Hepatocyte (in vitro differentiated cells): ENCODE data around the gene TCF19. TPM values are rescaled to one million over a fixed set of nuclear protein-coding genes. Genes with fewer than 3 reads are reported as not detected.
A peak's percentile ranks its signal among the peaks of the same experiment; 100 is the strongest.

Experiments
- DNase-seq: peaks from one replicate; pipeline ENCODE4 v3.0.0-alpha.2; 2016; ENCODE audit warnings: low spot score
- H2AFZ ChIP-seq: fragments of 200-600 bp; sonication (generic); 2 replicates; pipeline ENCODE4 v1.6.0; 2016; ENCODE audit warnings: antibody characterized with exemption, mild to moderate bottlenecking
- H3K27ac ChIP-seq: fragments of 200-600 bp; sonication (generic); 2 replicates; pipeline ENCODE4 v1.5.1; 2016; ENCODE audit warnings: mild to moderate bottlenecking
- H3K27me3 ChIP-seq: fragments of 200-600 bp; sonication (generic); 2 replicates; pipeline ENCODE4 v1.6.1; 2016
- H3K36me3 ChIP-seq: fragments of 200-600 bp; sonication (generic); replicated peaks from 2 replicates; pipeline ENCODE4 v1.5.1; 2016; ENCODE audit warnings: low read depth; ENCODE audit not compliant: insufficient read depth
- H3K4me1 ChIP-seq: fragments of 200-600 bp; sonication (generic); 2 replicates; pipeline ENCODE4 v1.5.1; 2016; ENCODE audit warnings: mild to moderate bottlenecking, moderate library complexity; ENCODE audit not compliant: insufficient read depth
- H3K4me2 ChIP-seq: fragments of 200-600 bp; sonication (generic); 2 replicates; pipeline ENCODE4 v1.6.0; 2016
- H3K4me3 ChIP-seq: fragments of 200-600 bp; sonication (generic); 2 replicates; pipeline ENCODE4 v1.5.1; 2016; ENCODE audit warnings: mild to moderate bottlenecking
- H3K79me2 ChIP-seq: fragments of 200-600 bp; sonication (generic); 2 replicates; pipeline ENCODE4 v1.6.0; 2017; ENCODE audit warnings: mild to moderate bottlenecking
- H3K9me2 ChIP-seq: fragments of 200-600 bp; sonication (generic); replicated peaks from 2 replicates; pipeline ENCODE4 v1.6.0; 2017; ENCODE audit warnings: mild to moderate bottlenecking; ENCODE audit not compliant: insufficient read depth
- H3K9me3 ChIP-seq: fragments of 200-600 bp; sonication (generic); 2 replicates; pipeline ENCODE4 v1.5.1; 2016; ENCODE audit warnings: low read depth, mild to moderate bottlenecking
- H4K20me1 ChIP-seq: fragments of 200-600 bp; sonication (generic); 2 replicates; pipeline ENCODE4 v1.6.0; 2016; ENCODE audit warnings: mild to moderate bottlenecking; ENCODE audit not compliant: insufficient read depth, poor library complexity, severe bottlenecking
- EZH2 ChIP-seq: fragments of 200-600 bp; sonication (generic); IDR thresholded peaks from 2 replicates; pipeline ENCODE4 v1.6.1; 2016; ENCODE audit warnings: antibody characterized with exemption, mild to moderate bottlenecking, borderline replicate concordance
- EZH2phosphoT487 ChIP-seq: fragments of 200-600 bp; sonication (generic); IDR thresholded peaks from one replicate; pipeline ENCODE4 v1.6.1; 2018; ENCODE audit warnings: antibody characterized with exemption, mild to moderate bottlenecking, low read depth, moderate library complexity; ENCODE audit not compliant: unreplicated experiment, severe bottlenecking
- WGBS: methylation state at CpG from one replicate; pipeline ENCODE4 v1.1.6; 2016; ENCODE audit warnings: low lambda C conversion rate; ENCODE audit errors: missing lambda C conversion rate; 5-methylcytosine and 5-hydroxymethylcytosine counted together
- polyA plus RNA-seq: library from polyadenylated mRNA; unstranded; fragments of >200 nt; fragmentation: Nextera tagmentation; extraction: Ambion mirVana; gene quantifications from 2 replicates; pipeline ENCODE4 v1.2.1, GENCODE V29; 2016
- total RNA-seq: library from RNA; depleted of rRNA; stranded (reverse); fragments of >200 nt; gene quantifications from 2 replicates; pipeline ENCODE4 v1.2.3, GENCODE V29; 2014
- TF ChIP-seq, protein P1 (sequence below): fragments of 200-600 bp; sonication (generic); IDR thresholded peaks from 2 replicates; pipeline ENCODE4 v1.5.1; 2016; ENCODE audit warnings: antibody characterized with exemption, mild to moderate bottlenecking; ENCODE audit not compliant: poor library complexity

Gene TCF19
- total and polyA plus RNA-seq, 2 experiments from 2014 or later: 5.0 to 6.3 TPM

DNA sequence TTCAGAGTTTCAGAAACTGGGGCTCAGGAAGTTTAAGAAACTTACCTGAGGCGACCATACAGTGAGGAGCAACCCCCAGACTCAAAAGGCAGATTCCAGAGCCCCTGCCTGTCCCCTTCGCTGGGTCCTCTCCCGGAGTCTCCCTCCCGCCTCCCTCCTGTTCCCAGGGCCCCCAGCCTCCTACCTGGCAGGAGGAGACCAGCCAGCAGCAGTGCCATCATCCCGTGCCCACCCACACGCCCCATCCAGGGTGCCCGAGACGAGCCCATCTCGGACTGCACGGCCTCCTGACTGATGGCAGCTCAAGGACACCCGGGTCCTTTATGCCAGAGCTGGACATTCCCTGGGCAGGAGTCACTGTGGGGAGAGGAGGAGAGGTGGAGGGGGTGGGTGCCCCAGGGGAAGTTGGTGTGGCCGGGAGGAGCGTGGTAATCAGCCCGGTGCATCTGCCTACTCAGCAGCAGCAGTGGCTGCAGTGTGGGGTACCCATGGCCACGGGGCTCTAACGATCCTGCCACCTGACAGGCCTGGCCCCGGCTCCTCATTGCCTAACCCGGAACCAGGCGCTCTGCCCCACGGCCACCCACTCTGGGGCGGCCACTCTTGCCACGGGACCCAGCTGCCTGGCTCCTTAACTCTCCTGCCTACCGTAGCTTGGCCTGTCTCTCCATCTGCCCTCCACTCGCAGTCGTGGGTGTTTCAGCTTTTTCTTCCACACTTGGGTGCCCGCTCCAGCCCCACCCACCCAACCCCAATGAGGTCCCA is 38.1 kb upstream of the TCF19 start, which contains the start of gene CDSN:
CDSN (minus strand) TSS at position 296 of the 765 bp plus-strand sequence; CDS start at position 269, 27 bp downstream.
- H2AFZ ChIP-seq: no peak within 1 kb of the TSS
- H3K4me1 ChIP-seq: peaks cover 8% of the 10 kb centered on the region
- H3K27me3 ChIP-seq: no peaks in the 10 kb centered on the region
- no peaks in the 10 kb centered on the region for H3K79me2 ChIP-seq
- DNase-seq: no peak
- no peaks in the 10 kb centered on the region for H3K9me3 ChIP-seq
- H4K20me1 ChIP-seq: no peaks in the 10 kb centered on the region
- no peak within 1 kb of the TSS for H3K4me2 ChIP-seq
- WGBS: 90% methylated on average over 10 of the region's 26 CpGs
- H3K36me3 ChIP-seq: no peaks in the 10 kb centered on the region
- H3K4me3 ChIP-seq: no peak within 1 kb of the TSS
- no peak for TF ChIP-seq EZH2phosphoT487
- TF ChIP-seq, protein P1, sequence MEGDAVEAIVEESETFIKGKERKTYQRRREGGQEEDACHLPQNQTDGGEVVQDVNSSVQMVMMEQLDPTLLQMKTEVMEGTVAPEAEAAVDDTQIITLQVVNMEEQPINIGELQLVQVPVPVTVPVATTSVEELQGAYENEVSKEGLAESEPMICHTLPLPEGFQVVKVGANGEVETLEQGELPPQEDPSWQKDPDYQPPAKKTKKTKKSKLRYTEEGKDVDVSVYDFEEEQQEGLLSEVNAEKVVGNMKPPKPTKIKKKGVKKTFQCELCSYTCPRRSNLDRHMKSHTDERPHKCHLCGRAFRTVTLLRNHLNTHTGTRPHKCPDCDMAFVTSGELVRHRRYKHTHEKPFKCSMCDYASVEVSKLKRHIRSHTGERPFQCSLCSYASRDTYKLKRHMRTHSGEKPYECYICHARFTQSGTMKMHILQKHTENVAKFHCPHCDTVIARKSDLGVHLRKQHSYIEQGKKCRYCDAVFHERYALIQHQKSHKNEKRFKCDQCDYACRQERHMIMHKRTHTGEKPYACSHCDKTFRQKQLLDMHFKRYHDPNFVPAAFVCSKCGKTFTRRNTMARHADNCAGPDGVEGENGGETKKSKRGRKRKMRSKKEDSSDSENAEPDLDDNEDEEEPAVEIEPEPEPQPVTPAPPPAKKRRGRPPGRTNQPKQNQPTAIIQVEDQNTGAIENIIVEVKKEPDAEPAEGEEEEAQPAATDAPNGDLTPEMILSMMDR: no peak
- no peak for TF ChIP-seq EZH2
- H3K27ac ChIP-seq: no peak within 1 kb of the TSS
- no peaks in the 10 kb centered on the region for H3K9me2 ChIP-seq

DNA sequence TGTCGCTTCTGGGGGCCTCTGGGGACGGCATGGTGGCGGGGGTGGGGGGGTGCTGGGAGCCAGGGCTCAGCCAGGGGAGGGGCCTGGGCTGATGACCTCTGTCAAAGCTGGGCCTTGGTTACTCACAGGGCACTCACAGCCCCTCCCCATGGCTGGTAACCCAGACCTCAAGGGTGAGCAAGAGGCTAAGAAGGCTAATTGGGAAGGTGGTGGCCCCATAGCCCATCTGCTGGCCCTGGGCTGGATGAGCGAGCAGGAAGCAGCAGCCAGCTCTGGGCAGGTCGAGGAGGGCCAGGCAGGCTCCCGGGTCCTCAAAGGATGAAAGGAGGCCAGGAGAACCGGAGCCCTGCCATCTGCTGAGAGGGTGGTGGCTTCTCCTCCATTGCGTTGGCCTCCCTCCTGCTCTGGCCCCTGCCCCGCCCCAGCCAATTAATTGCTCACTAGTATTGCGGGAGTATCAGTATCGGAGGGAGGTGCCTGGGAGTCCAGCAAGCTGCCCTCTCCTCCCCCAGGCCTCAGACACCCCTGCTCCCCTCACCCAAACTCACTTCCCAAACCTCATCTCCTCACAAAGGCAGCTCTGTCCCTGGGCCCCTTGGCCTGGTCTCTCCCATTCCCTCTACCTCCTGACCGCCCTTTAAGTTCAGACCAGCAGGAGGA is 37.1 kb upstream of the TCF19 start:
- peaks cover 6% of the 10 kb centered on the region for H3K4me1 ChIP-seq
- H3K9me2 ChIP-seq: no peaks in the 10 kb centered on the region
- H2AFZ ChIP-seq: no peak overlapping the region
- H3K36me3 ChIP-seq: no peaks in the 10 kb centered on the region
- no peak overlapping the region for H3K4me3 ChIP-seq
- H3K79me2 ChIP-seq: no peaks in the 10 kb centered on the region
- no peaks in the 10 kb centered on the region for H4K20me1 ChIP-seq
- no peak overlapping the region for H3K4me2 ChIP-seq
- H3K27ac ChIP-seq: no peak overlapping the region
- 92% methylated on average over 12 of the region's 12 CpGs for WGBS
- DNase-seq: no peak
- H3K27me3 ChIP-seq: no peaks in the 10 kb centered on the region
- H3K9me3 ChIP-seq: no peaks in the 10 kb centered on the region
- TF ChIP-seq, protein P1: no peak
- TF ChIP-seq EZH2phosphoT487: no peak
- TF ChIP-seq EZH2: no peak

DNA sequence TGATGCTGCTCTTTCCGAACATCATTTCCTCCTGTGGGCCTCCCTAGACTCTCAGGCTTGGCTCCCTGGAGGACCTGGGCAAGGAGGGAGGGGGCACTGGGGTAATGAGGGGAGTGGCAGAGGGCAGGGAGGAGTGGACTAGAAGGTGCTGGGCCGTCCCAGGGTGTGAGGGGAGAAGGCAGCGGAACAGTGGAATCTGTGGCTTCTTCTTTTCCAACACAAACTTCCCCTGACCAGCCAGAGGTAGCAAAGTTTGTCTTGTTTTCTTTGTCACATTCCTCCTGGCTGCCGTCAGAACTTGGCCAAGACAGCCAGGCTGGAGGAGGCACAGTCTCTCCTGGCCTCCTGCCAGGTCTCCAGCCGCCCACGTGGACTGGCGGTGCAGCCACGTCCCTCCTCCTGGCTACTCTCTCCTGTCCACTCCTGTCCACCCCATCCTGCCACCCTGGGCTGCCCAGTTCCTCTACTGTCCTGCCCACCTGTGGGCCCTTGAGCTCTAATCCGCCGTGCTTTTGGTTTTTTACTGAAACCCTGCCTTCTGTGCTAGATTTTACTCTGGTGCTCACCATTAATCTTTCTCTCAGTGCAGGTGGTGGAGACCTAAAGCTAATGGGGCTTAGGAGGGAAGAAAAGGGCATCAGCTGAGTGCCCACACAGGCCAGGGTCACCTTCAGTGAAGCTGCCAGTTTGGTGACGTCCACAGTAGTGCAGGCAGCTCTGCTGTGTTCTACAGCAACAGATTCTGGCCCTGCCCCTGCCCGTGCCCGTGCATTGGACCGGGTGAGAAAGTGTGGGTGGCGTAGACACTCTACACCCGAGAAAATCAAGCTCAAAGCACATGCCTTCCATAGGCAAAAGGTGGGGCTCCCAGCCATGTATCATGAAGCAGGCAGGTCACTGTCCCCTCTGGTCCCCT is 35.3 kb upstream of the TCF19 start:
- Histone ChIP-seq H3K79me2 (no peaks in the 10 kb centered on the region), H3K36me3 (no peaks in the 10 kb centered on the region), H3K27ac (peak overlapping the region; percentile 80), H3K4me3 (no peak overlapping the region), H3K9me2 (no peaks in the 10 kb centered on the region), H2AFZ (no peak overlapping the region), H3K4me1 (peaks cover 9% of the 10 kb centered on the region), H3K27me3 (no peaks in the 10 kb centered on the region), H3K4me2 (peak overlapping the region; percentile 8), H3K9me3 (no peaks in the 10 kb centered on the region), H4K20me1 (no peaks in the 10 kb centered on the region)
- TF ChIP-seq, protein P1: no peak
- TF ChIP-seq EZH2phosphoT487 (no peak), EZH2 (no peak)
- WGBS: 64% methylated on average over 16 of the region's 16 CpGs
- DNase-seq: peak; percentile 83
